T-helper 2 cell treated with Interferon-gamma antibody and Interleukin-4, amounts not matched to agents 5 μg/mL and 100 μg/mL, for 36 hours (primary cell): ENCODE measurements around the gene TDRD12.
"Not testable (repeated sequence)": the region's sequence is repeated elsewhere in the genome, so short reads cannot be mapped to it uniquely, and the experiment has no call there.

Experiments
- DNase-seq: peaks from one replicate; pipeline ENCODE4 v3.0.0; 2021; ENCODE audit warnings: low spot score
- H3K27ac Mint-ChIP-seq: one replicate; pipeline ENCODE4 v1.8.0; 2021; ENCODE audit warnings: mild to moderate bottlenecking, mixed read lengths
- H3K27me3 Mint-ChIP-seq: one replicate; pipeline ENCODE4 v1.8.0; 2021; ENCODE audit warnings: low read depth, mixed read lengths
- H3K36me3 Mint-ChIP-seq: one replicate; pipeline ENCODE4 v1.8.0; 2021; ENCODE audit warnings: low read depth, mixed read lengths
- H3K4me1 Mint-ChIP-seq: one replicate; pipeline ENCODE4 v1.8.0; 2021; ENCODE audit warnings: low read depth, mixed read lengths
- H3K4me3 Mint-ChIP-seq: one replicate; pipeline ENCODE4 v1.8.0; 2022; ENCODE audit warnings: mild to moderate bottlenecking, moderate library complexity, mixed read lengths
- H3K9me3 Mint-ChIP-seq: one replicate; pipeline ENCODE4 v1.8.0; 2021; ENCODE audit warnings: mixed read lengths

TDRD12 gene

GRCh38 chr19:32861596-32861995 lies 142.0 kb downstream of the TDRD12 start:
- H3K9me3 Mint-ChIP-seq: no peaks in the 10 kb centered on the region
- H3K4me3 Mint-ChIP-seq: no peak overlapping the region
- DNase-seq: no peak
- no peaks in the 10 kb centered on the region for H3K27me3 Mint-ChIP-seq
- no peaks in the 10 kb centered on the region for H3K4me1 Mint-ChIP-seq
- no peaks in the 10 kb centered on the region for H3K36me3 Mint-ChIP-seq
- H3K27ac Mint-ChIP-seq: no peak overlapping the region

- H3K9me3 Mint-ChIP-seq: no peaks in the 10 kb centered on the region
- H3K27me3 Mint-ChIP-seq: no peaks in the 10 kb centered on the region
- no peaks in the 10 kb centered on the region for H3K36me3 Mint-ChIP-seq
- DNase-seq: no peak
- no peak overlapping the region for H3K27ac Mint-ChIP-seq
- H3K4me1 Mint-ChIP-seq: no peaks in the 10 kb centered on the region
- H3K4me3 Mint-ChIP-seq: no peak overlapping the region
Measured at GRCh38 chr19:32862173-32862572, 142.6 kb downstream of the TDRD12 start.

GRCh38 chr19:32862741-32863140 lies 143.2 kb downstream of the TDRD12 start:
- Mint-ChIP-seq H3K36me3 (no peaks in the 10 kb centered on the region), H3K4me1 (no peaks in the 10 kb centered on the region), H3K4me3 (no peak overlapping the region), H3K9me3 (no peaks in the 10 kb centered on the region), H3K27ac (no peak overlapping the region), H3K27me3 (no peaks in the 10 kb centered on the region)
- no peak for DNase-seq

- Mint-ChIP-seq H3K27ac (no peak overlapping the region), H3K4me3 (no peak overlapping the region), H3K27me3 (no peaks in the 10 kb centered on the region), H3K9me3 (no peaks in the 10 kb centered on the region), H3K36me3 (no peaks in the 10 kb centered on the region), H3K4me1 (no peaks in the 10 kb centered on the region)
- no peak for DNase-seq
Measured at GRCh38 chr19:32863301-32863700, 143.7 kb downstream of the TDRD12 start.

- Mint-ChIP-seq H3K9me3 (no peaks in the 10 kb centered on the region), H3K4me3 (no peak overlapping the region), H3K4me1 (no peaks in the 10 kb centered on the region), H3K36me3 (no peaks in the 10 kb centered on the region), H3K27ac (no peak overlapping the region), H3K27me3 (no peaks in the 10 kb centered on the region)
- no peak for DNase-seq
Measured at GRCh38 chr19:32863841-32864240, 144.3 kb downstream of the TDRD12 start.

GRCh38 chr19:32864318-32865007 lies 144.9 kb downstream of the TDRD12 start:
- no peaks in the 10 kb centered on the region for H3K4me1 Mint-ChIP-seq
- no peaks in the 10 kb centered on the region for H3K9me3 Mint-ChIP-seq
- no peaks in the 10 kb centered on the region for H3K36me3 Mint-ChIP-seq
- H3K4me3 Mint-ChIP-seq: no peak overlapping the region
- no peaks in the 10 kb centered on the region for H3K27me3 Mint-ChIP-seq
- no peak for DNase-seq
- no peak overlapping the region for H3K27ac Mint-ChIP-seq

GRCh38 chr19:32865326-32865725 lies 145.8 kb downstream of the TDRD12 start:
- Mint-ChIP-seq H3K4me3 (no peak overlapping the region), H3K27ac (no peak overlapping the region), H3K9me3 (no peaks in the 10 kb centered on the region), H3K36me3 (no peaks in the 10 kb centered on the region), H3K4me1 (no peaks in the 10 kb centered on the region), H3K27me3 (no peaks in the 10 kb centered on the region)
- no peak for DNase-seq

GRCh38 chr19:32866061-32866460 lies 146.5 kb downstream of the TDRD12 start:
- Mint-ChIP-seq H3K4me3 (no peak overlapping the region), H3K27ac (no peak overlapping the region), H3K27me3 (no peaks in the 10 kb centered on the region), H3K36me3 (no peaks in the 10 kb centered on the region), H3K9me3 (no peaks in the 10 kb centered on the region), H3K4me1 (no peaks in the 10 kb centered on the region)
- DNase-seq: no peak

- H3K4me3 Mint-ChIP-seq: no peak overlapping the region
- no peak overlapping the region for H3K27ac Mint-ChIP-seq
- no peaks in the 10 kb centered on the region for H3K27me3 Mint-ChIP-seq
- DNase-seq: no peak
- H3K4me1 Mint-ChIP-seq: no peaks in the 10 kb centered on the region
- no peaks in the 10 kb centered on the region for H3K9me3 Mint-ChIP-seq
- no peaks in the 10 kb centered on the region for H3K36me3 Mint-ChIP-seq
Measured at GRCh38 chr19:32866564-32867265, 147.1 kb downstream of the TDRD12 start.

GRCh38 chr19:32867436-32867835 lies 147.9 kb downstream of the TDRD12 start:
- H3K27ac Mint-ChIP-seq, DNase-seq, H3K36me3 Mint-ChIP-seq: not testable (repeated sequence)

GRCh38 chr19:32868206-32868950 lies 148.8 kb downstream of the TDRD12 start:
- Mint-ChIP-seq H3K27me3 (no peaks in the 10 kb centered on the region), H3K27ac (no peak overlapping the region), H3K9me3 (no peaks in the 10 kb centered on the region), H3K4me1 (no peaks in the 10 kb centered on the region), H3K36me3 (no peaks in the 10 kb centered on the region), H3K4me3 (no peak overlapping the region)
- DNase-seq: no peak

More at GRCh38 chr19:32867436-32867835, 147.9 kb downstream of the TDRD12 start:
- not testable (repeated sequence) for H3K4me3 Mint-ChIP-seq, H3K4me1 Mint-ChIP-seq, H3K27me3 Mint-ChIP-seq, H3K9me3 Mint-ChIP-seq

- DNase-seq: no peak
- no peak within 1 kb of the TSS for H3K27ac Mint-ChIP-seq
- H3K36me3 Mint-ChIP-seq: no peaks in the 10 kb centered on the region
Measured at GRCh38 chr19:32869369-32869965, 149.9 kb downstream of the TDRD12 start, which contains the start of gene SLC7A9. Gene SLC7A9 (minus strand): TSS chr19:32869767. CDS start chr19:32868534, 1,233 bp downstream.

GRCh38 chr19:32869966-32870573 lies 150.5 kb downstream of the TDRD12 start:
- no peak overlapping the region for H3K27ac Mint-ChIP-seq

More at GRCh38 chr19:32869369-32869965, 149.9 kb downstream of the TDRD12 start, which contains the start of gene SLC7A9:
- H3K9me3 Mint-ChIP-seq: no peaks in the 10 kb centered on the region
- no peak within 1 kb of the TSS for H3K4me3 Mint-ChIP-seq
- no peaks in the 10 kb centered on the region for H3K4me1 Mint-ChIP-seq
- no peaks in the 10 kb centered on the region for H3K27me3 Mint-ChIP-seq

More at GRCh38 chr19:32869966-32870573, 150.5 kb downstream of the TDRD12 start:
- Mint-ChIP-seq H3K4me3 (no peak overlapping the region), H3K9me3 (no peaks in the 10 kb centered on the region), H3K36me3 (no peaks in the 10 kb centered on the region), H3K4me1 (no peaks in the 10 kb centered on the region), H3K27me3 (no peaks in the 10 kb centered on the region)
- DNase-seq: no peak
